GM21528 (cell line): ENCODE data around the gene PAK5.

ENCODE experiments used
- ATAC-seq: cut with Tn5 transposase; IDR thresholded peaks from one replicate; pipeline ENCODE4 v1.9.1; 2021; ENCODE audit warnings: mild to moderate bottlenecking, moderate library complexity; ENCODE audit not compliant: unreplicated experiment, low FRiP score

The PAK5 gene

GRCh38 chr20:9628589-9628988 lies 210.3 kb downstream of the PAK5 start:
- ATAC-seq = no peak

DNA sequence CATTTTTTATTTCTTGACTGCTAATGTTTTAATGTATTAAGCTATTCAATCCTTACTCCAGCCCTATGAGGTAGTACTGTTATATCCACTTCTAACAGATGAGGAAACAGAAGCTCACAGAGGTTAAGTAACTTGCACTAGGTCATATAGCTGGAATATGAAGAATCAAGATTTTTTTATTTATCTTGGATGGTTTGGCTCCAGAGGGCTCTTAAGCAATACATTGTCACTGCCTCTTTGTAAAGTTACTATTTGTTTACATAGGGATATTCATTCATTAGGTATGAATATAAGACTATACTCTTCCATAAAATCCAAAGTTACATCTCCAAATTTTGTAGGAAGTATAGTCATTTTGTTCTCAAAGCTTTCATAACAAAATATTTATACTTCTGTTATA lies 210.7 kb downstream of the PAK5 start:
- ATAC-seq = no peak

GRCh38 chr20:9627219-9627618 lies 211.7 kb downstream of the PAK5 start:
- peak; percentile 74 for ATAC-seq

GRCh38 chr20:9626357-9626756 lies 212.5 kb downstream of the PAK5 start:
- no peak for ATAC-seq

DNA sequence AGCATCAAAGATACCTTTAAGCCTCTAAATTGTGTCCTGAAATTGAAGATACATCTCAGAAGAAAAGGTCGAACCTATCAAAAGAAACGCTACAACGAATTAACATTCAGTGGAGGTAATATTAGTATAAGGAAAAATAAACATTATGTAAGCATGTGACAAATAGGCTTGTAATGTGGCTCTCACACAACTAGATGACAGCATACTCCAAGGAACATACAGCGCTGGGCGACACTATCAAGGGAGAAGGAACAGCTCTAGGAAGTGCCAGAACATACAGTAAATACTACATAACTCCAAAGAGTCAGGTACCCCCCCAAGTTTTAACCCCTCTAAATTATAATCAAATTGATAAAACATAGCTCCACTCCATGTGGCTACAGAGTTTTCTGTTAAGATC lies 220.9 kb downstream of the PAK5 start:
- ATAC-seq = no peak

- no peak for ATAC-seq
These were observed 221.9 kb downstream of the PAK5 start for GRCh38 chr20:9616833-9617461.

DNA sequence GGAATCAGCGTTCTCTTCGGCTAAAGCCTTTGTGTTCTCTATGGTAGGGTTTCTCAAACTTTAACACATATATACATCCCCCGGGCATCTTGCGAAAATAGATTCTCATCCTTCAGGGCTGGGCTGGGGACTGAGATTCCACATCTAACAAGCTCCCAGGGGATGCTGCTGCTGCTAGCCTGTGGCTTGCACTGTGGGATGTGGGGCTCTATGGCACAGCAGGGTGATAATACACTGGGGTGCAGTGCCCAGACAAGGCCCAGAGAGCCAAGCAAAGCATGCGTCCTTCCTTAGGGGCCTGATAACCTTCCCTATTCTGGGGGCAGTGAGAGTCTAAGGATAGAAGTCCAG lies 222.4 kb downstream of the PAK5 start:
- peak; percentile 26 for ATAC-seq

DNA sequence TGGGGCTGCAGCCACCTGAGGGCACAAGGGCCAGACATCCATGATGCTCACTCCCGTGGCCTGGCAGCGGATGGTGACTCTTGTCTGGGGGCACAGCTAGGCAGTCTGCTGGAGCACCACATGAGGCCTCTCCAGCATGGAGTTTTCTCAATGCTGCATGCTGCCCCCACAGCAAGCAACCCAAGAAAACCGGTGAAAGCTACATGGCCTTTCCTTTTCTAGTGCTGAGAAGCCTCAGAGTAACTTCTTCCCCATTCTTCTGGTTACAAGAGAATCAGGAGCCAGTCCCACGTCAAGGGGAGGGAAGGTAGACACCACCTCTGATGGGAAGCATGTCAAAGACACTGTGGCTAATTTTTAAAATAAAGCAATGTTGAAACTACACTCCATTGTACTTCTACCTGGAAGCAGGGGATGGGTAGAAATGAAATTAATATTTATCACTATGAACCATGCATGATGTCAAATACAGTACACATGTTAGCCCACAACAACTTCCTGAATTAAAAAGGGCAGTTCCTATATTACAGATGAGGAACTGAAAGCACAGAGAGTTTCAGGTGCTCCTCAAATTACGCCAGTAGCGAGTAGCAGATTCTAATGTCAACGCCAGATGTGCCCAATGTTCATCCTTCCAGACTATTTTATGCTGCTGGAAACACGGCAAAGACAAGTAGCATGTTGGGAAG lies 223.0 kb downstream of the PAK5 start:
- peak; percentile 98 for ATAC-seq

DNA sequence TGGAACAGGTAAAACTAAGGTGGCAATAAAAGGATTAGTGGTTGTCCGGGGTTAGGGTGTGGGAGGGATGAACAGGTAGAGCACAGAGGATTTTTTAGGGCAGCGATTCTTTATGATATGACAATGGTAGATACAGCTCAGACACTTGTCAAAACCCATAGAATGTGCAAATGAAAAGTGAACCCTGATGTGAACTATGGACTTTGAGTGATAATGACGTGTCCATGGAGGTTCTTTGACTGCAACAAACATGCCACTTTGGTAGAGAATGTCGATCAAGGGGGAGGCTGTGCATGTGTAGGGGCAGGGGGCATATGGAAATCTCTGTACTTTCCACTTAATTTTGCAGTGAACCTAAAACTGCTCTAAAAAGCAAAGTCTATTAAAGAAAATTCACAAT lies 223.8 kb downstream of the PAK5 start:
- ATAC-seq = no peak

DNA sequence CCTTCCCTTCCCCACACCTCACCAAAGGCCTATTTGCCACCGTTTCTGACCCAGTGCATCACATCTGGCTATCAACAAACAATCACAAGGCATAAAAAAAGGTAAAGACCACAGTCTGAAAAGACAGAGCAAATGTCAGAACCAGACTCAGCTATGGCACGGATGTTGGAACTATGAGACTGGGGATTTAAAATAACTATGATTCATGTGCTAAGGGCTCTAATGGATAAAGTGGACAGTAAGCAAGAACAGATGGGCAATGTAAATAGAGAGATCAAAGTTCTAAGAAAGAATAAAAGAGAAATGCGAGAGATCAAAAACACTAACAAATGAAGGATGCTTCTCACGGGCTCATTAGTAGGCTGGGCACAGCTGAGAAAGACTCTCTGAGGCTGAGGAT lies 225.0 kb downstream of the PAK5 start:
- ATAC-seq = no peak

DNA sequence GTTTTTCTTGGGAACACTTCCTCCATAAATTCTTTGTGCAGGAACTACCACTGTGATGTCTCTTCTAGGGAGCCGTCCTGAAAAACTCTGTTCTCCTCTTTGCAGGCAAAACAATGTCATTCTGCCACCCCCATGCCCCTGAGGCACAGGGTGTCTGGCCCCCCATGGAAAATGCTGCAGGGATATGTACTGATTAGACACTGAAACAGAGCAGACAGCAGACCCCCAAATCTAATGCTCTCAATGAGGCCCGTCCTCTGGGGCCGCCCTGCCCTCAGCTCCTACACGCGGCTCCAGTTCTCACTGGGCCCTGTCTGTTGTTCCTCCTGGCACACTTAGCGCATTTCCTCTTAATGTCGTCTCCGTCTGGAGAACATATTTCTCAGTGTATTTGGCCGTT lies 227.0 kb downstream of the PAK5 start:
- no peak for ATAC-seq

- ATAC-seq = no peak
These were observed 228.2 kb downstream of the PAK5 start for GRCh38 chr20:9610665-9611064.

DNA sequence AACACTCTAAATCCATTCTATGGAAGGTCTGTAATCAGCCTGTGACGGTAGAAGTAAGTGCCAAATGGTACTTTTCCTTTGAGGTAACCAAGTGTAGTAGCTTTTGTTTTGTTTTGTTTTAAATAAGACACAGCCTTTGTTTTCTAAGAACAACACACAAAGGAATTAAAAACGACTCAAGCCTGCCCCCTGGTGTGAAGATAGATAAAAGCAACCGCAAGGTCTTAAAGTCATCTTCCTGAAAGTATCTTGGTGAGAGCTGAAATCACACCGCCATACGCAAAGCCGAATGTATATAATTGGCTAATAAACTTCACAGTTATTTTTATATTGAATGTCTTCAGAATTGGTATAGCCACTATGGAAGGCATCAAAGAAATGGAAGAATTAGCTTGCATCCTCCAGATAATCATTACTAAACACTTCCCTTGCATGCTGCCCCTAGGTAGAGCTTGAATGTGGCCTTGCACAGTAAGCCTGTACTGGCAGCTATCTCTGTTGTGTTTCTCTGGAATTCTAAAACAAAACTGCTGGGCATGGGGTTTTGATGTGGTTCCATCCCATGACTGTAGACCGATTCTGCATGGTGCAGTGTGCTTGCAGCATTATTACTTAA lies 228.9 kb downstream of the PAK5 start:
- ATAC-seq = peak; percentile 71

DNA sequence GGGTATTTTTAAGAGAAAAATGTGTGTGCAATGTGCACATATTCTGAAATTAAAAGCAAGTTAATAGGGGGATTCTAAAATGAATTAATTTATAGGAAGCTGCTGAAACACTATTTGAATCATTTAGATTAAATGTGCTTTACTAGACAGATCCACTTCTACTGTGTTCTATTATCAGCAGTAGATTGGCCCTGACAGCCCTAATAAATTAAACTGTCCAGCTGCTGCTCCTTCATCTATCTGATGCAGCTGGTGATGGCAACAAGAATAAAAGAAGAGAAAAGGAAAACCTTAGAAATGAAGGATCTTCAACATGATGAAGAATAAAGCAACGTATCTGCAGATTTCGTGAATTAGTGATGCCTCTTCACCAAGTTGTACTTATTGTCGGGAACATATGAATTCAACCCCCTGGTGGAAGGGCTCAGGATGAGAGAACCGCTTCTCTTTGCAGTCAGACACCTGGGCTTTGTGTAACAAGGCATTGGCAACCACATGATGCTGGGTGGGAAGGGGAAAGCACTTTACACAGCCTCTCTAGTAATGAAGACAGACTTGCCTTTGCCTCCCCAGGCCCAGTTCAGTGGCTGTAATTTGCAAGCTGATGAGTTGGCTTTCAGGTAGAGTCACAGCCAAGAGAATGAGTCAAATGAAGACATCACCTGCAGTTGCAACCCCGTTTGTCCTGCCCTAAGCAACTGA lies 230.1 kb downstream of the PAK5 start:
- no peak for ATAC-seq

DNA sequence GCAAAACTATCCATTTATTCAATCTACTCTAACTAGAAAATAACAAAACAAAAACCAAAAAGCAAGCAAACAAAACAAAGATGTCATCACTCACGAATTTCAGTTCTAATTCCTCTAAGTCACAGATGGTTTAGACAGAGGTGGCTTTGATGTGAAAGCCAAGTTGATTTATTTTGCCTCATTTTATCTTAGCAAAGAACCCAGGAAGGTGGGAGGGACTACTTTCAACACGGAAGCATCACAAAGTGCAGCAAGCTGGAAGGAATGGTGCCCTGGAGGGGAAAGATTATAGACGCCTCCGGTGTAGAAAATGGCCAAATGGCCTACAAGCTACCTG lies 236.1 kb downstream of the PAK5 start:
- peak; percentile 60 for ATAC-seq

DNA sequence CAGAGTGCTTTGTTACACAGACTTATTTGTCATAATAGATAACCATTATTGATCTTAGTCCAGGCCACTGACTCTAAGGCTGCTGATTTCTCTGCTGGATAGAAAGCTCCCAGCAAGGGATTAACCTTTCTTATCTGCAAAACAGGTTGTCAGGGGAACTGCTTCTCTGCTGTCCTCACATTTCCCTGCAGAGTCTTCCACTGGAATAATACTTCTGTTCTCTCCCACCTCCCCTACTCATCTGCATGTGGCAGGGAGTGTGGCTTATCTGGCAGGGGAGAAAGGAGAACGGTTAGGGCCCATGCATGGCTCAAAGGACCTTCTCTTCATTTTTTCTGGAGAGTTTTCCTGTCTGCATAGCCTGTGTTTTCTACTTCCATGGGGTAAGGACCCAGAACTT lies 238.3 kb downstream of the PAK5 start:
- ATAC-seq = no peak

- no peak for ATAC-seq
These were observed 241.3 kb downstream of the PAK5 start for GRCh38 chr20:9597547-9597946.

- ATAC-seq = no peak
These were observed 243.1 kb downstream of the PAK5 start for GRCh38 chr20:9595763-9596162.

GRCh38 chr20:9594284-9594875 lies 244.5 kb downstream of the PAK5 start:
- ATAC-seq = no peak

GRCh38 chr20:9592419-9592818 lies 246.5 kb downstream of the PAK5 start:
- ATAC-seq = no peak

DNA sequence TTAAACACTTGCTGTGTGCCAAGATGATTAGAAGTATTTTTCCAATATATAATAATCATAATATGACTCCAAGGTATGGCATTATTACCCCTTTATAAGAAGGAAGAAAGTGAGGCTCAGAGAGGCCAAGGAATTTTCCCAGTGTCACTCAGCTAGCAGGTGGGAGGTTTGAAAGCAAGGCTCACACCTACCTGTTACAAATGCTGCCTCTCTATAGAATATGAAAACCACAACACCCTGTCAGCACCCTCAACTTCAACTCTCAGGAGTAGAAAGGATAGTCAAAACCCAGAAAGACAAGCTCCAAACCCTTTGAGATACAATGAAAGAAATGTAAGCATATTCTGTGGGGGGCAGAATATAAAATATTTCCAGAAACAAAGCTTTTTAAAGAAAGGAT lies 247.8 kb downstream of the PAK5 start:
- ATAC-seq = no peak
